SK-N-SH (cell line): ENCODE data around the gene RHOJ. TPM values are rescaled to one million over a fixed set of nuclear protein-coding genes. Genes with fewer than 3 reads are reported as not detected.
A peak's percentile ranks its signal among the peaks of the same experiment; 100 is the strongest.

Experiments
- CTCF ChIA-PET: fragments of 300-600, 350-600 bp; formaldehyde crosslinking; extraction: SDS; loops from one replicate; lab custom pipeline; 2021; lab: Yijun Ruan, JAX
- POLR2A ChIA-PET: fragments of 350-600 bp; sonication (Branson Sonifier 250); formaldehyde crosslinking; extraction: SDS; loops from one replicate; lab custom pipeline; 2020; ENCODE audit warnings: antibody characterized with exemption, inconsistent platforms; lab: Yijun Ruan, JAX
- DNase-seq: peaks from one replicate; pipeline ENCODE4 v3.0.0; 2012
- H2AFZ ChIP-seq: fragments of 200-600 bp; sonication (generic); 2 replicates; pipeline ENCODE4 v1.8.1; 2016; ENCODE audit warnings: antibody characterized with exemption, mild to moderate bottlenecking, low read depth
- H3F3A ChIP-seq: fragments of 200-600 bp; sonication (generic); replicated peaks from 2 replicates; pipeline ENCODE3; 2016; ENCODE audit warnings: antibody characterized with exemption, mild to moderate bottlenecking; ENCODE audit not compliant: insufficient read depth
- H3K27ac ChIP-seq, 2 experiments: fragments of 200-500 bp in 1 of 2; fragments of 200-600 bp in 1 of 2; sonication (Bioruptor generic) in 1 of 2; sonication (generic), shearing (Covaris generic) in 1 of 2; 2 replicates each; pipeline versions ENCODE4 v1.5.1 to v1.6.1; 2014 to 2016; ENCODE audit warnings: low read depth in 2 of 2, inconsistent platforms in 1 of 2, low read length in 1 of 2, mild to moderate bottlenecking in 1 of 2, mixed read lengths in 1 of 2
- H3K27me3 ChIP-seq: fragments of 200-600 bp; sonication (generic), shearing (Covaris generic); 2 replicates; pipeline ENCODE4 v1.6.1; 2016; ENCODE audit warnings: mixed run types; ENCODE audit not compliant: insufficient read depth
- H3K36me3 ChIP-seq, 2 experiments: fragments of 200-500 bp in 1 of 2; fragments of 200-600 bp in 1 of 2; sonication (Bioruptor generic) in 1 of 2; sonication (generic) in 1 of 2; replicated peaks in 1 of 2; 2 replicates each; pipeline versions ENCODE3 to v1.5.1; 2014 to 2016; ENCODE audit warnings: low read length in 1 of 2, mild to moderate bottlenecking in 1 of 2; ENCODE audit not compliant: insufficient read depth in 2 of 2, control insufficient read depth in 1 of 2
- H3K4me1 ChIP-seq, 2 experiments: fragments of 200-500 bp in 1 of 2; fragments of 200-600 bp in 1 of 2; sonication (Bioruptor generic) in 1 of 2; sonication (generic), shearing (Covaris generic) in 1 of 2; 2 replicates each; pipeline versions ENCODE4 v1.5.1 to v1.6.1; 2014 to 2016; ENCODE audit warnings: low read depth in 1 of 2, low read length in 1 of 2, mixed run types in 1 of 2; ENCODE audit not compliant: insufficient read depth in 2 of 2, control insufficient read depth in 1 of 2
- H3K4me2 ChIP-seq: fragments of 200-600 bp; sonication (generic), shearing (Covaris generic); 2 replicates; pipeline ENCODE4 v1.6.1; 2017; ENCODE audit warnings: mixed run types
- H3K4me3 ChIP-seq, 2 experiments: fragments of 200-500 bp in 1 of 2; fragments of 200-600 bp in 1 of 2; sonication (Bioruptor generic) in 1 of 2; sonication (generic), shearing (Covaris generic) in 1 of 2; 2 replicates each; pipeline versions ENCODE4 v1.5.1 to v1.8.1; 2014 to 2016; ENCODE audit warnings: low read depth in 2 of 2, inconsistent platforms in 1 of 2, low read length in 1 of 2, mild to moderate bottlenecking in 1 of 2, mixed read lengths in 1 of 2, moderate library complexity in 1 of 2
- H3K79me2 ChIP-seq: fragments of 200-600 bp; sonication (generic); 2 replicates; pipeline ENCODE4 v1.8.1; 2017; ENCODE audit warnings: mild to moderate bottlenecking; ENCODE audit not compliant: insufficient read depth
- H3K9ac ChIP-seq: fragments of 200-600 bp; sonication (generic); 2 replicates; pipeline ENCODE4 v1.6.1; 2017; ENCODE audit warnings: mixed run types
- H3K9me2 ChIP-seq: fragments of 200-600 bp; sonication (generic); 2 replicates; pipeline ENCODE4 v1.6.1; 2017; ENCODE audit warnings: mixed run types
- H3K9me3 ChIP-seq: fragments of 200-600 bp; sonication (generic); 2 replicates; pipeline ENCODE4 v1.6.1; 2017; ENCODE audit warnings: mixed run types, mild to moderate bottlenecking, moderate library complexity
- H4K20me1 ChIP-seq: fragments of 200-600 bp; sonication (generic); 2 replicates; pipeline ENCODE4 v1.6.1; 2017; ENCODE audit warnings: mild to moderate bottlenecking, mixed run types; ENCODE audit not compliant: insufficient read depth
- CTCF ChIP-seq: fragments of 200-600 bp; sonication (generic); IDR thresholded peaks from 2 replicates; pipeline ENCODE4 v1.6.1; 2017; ENCODE audit warnings: antibody characterized with exemption, mild to moderate bottlenecking, moderate library complexity
- ELF1 ChIP-seq: IDR thresholded peaks from 2 replicates; pipeline ENCODE4 v1.4.0; 2012
- EZH2phosphoT487 ChIP-seq: fragments of 200-600 bp; sonication (generic); IDR thresholded peaks from 2 replicates; pipeline ENCODE4 v1.6.1; 2017; ENCODE audit warnings: low read depth, mixed run types, mild to moderate bottlenecking, antibody characterized with exemption, moderate library complexity, borderline replicate concordance
- FOSL2 ChIP-seq: IDR thresholded peaks from 2 replicates; pipeline ENCODE4 v1.4.0; 2012; ENCODE audit warnings: low read depth, mild to moderate bottlenecking, moderate library complexity, borderline replicate concordance
- FOXJ3 ChIP-seq: sonication (generic); formaldehyde crosslinking; IDR thresholded peaks from 2 replicates; pipeline ENCODE4 v1.5.1; 2020; ENCODE audit warnings: mild to moderate bottlenecking, missing genetic modification reagents
- FOXM1 ChIP-seq: IDR thresholded peaks from 2 replicates; pipeline ENCODE4 v1.4.0; 2012; ENCODE audit warnings: low read depth, mild to moderate bottlenecking
- MEF2A ChIP-seq: IDR thresholded peaks from 2 replicates; pipeline ENCODE4 v1.4.0; 2012; ENCODE audit warnings: low read depth, borderline replicate concordance
- RAD21 ChIP-seq: IDR thresholded peaks from 2 replicates; pipeline ENCODE4 v1.6.1; 2012; ENCODE audit warnings: mild to moderate bottlenecking, low read length
- RCOR1 ChIP-seq: fragments of 150-350 bp; IDR thresholded peaks from 2 replicates; pipeline ENCODE4 v1.6.1; 2017; ENCODE audit warnings: antibody characterized with exemption, low read length
- RFX5 ChIP-seq: IDR thresholded peaks from 2 replicates; pipeline ENCODE4 v1.6.1; 2012; ENCODE audit warnings: mild to moderate bottlenecking, improper control_type of control experiment, low read length
- RXRA ChIP-seq: IDR thresholded peaks from 2 replicates; pipeline ENCODE4 v1.4.0; 2012; ENCODE audit warnings: low read depth, mild to moderate bottlenecking, borderline replicate concordance
- SMC3 ChIP-seq: IDR thresholded peaks from 2 replicates; pipeline ENCODE4 v1.6.1; 2012; ENCODE audit warnings: low read depth, low read length, improper control_type of control experiment
- TCF12 ChIP-seq: IDR thresholded peaks from 2 replicates; pipeline ENCODE4 v1.4.0; 2012
- TEAD4 ChIP-seq: IDR thresholded peaks from 2 replicates; pipeline ENCODE4 v1.4.0; 2012; ENCODE audit warnings: mild to moderate bottlenecking, borderline replicate concordance; ENCODE audit not compliant: insufficient read depth
- WGBS: methylation state at CpG from one replicate; pipeline ENCODE4 v1.1.6; 2017; ENCODE audit warnings: low lambda C conversion rate; 5-methylcytosine and 5-hydroxymethylcytosine counted together
- polyA plus RNA-seq, 3 experiments: library from polyadenylated mRNA; depleted of rRNA; stranded (reverse); fragments of >200 nt; gene quantifications; 2 replicates each; pipeline ENCODE4 v1.2.3, GENCODE V29; 2012
- TF ChIP-seq, protein P1 (sequence below): IDR thresholded peaks from 2 replicates; pipeline ENCODE4; 2012
- TF ChIP-seq, protein P2 (sequence below): IDR thresholded peaks from 2 replicates; pipeline ENCODE4 v1.6.1; 2012; ENCODE audit warnings: mild to moderate bottlenecking, low read depth, low read length, moderate library complexity

The RHOJ gene
- polyA plus RNA-seq, 1 of the 3 experiments (the other 2 are of a cell fraction): 12.1 TPM

GRCh38 chr14:63276016-63276415, 71.8 kb downstream of the RHOJ start:
- peaks cover 0 to 3% of the 10 kb centered on the region in 2 experiments; a peak in 1 of 4 replicates for H3K4me1 ChIP-seq
- POLR2A ChIA-PET: no interaction called here
- WGBS: 18% methylated on average over 4 of the region's 4 CpGs
- H4K20me1 ChIP-seq: no peaks in the 10 kb centered on the region
- H3K4me3 ChIP-seq: no peak overlapping the region
- no peak overlapping the region for H2AFZ ChIP-seq
- no peaks in the 10 kb centered on the region for H3K9me2 ChIP-seq
- H3K4me2 ChIP-seq: no peak overlapping the region
- H3K36me3 ChIP-seq: peaks cover 0 to 3% of the 10 kb centered on the region in 2 experiments
- no peaks in the 10 kb centered on the region for H3K79me2 ChIP-seq
- DNase-seq: no peak
- H3K27me3 ChIP-seq: no peaks in the 10 kb centered on the region
- no peaks in the 10 kb centered on the region for H3K9me3 ChIP-seq
- H3K27ac ChIP-seq: no peak overlapping the region
- H3F3A ChIP-seq: no peaks in the 10 kb centered on the region
- TF ChIP-seq, protein P1, sequence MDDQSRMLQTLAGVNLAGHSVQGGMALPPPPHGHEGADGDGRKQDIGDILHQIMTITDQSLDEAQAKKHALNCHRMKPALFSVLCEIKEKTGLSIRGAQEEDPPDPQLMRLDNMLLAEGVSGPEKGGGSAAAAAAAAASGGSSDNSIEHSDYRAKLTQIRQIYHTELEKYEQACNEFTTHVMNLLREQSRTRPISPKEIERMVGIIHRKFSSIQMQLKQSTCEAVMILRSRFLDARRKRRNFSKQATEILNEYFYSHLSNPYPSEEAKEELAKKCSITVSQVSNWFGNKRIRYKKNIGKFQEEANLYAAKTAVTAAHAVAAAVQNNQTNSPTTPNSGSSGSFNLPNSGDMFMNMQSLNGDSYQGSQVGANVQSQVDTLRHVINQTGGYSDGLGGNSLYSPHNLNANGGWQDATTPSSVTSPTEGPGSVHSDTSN: no peak
- TF ChIP-seq FOXM1 (no peak), FOSL2 (no peak), RCOR1 (no peak), FOXJ3 (CRISPR knock-in tag) (no peak), RXRA (no peak), TEAD4 (no peak), EZH2phosphoT487 (no peak)
- no peak overlapping the region for H3K9ac ChIP-seq
- CTCF ChIA-PET: interaction anchor here (0.8 to 8.1 kb wide), 27 partner anchors 8 to 1382 kb away, joined by 3 to 61 read pairs (median 4); partner anchors contain the start of gene RHOJ

DNA sequence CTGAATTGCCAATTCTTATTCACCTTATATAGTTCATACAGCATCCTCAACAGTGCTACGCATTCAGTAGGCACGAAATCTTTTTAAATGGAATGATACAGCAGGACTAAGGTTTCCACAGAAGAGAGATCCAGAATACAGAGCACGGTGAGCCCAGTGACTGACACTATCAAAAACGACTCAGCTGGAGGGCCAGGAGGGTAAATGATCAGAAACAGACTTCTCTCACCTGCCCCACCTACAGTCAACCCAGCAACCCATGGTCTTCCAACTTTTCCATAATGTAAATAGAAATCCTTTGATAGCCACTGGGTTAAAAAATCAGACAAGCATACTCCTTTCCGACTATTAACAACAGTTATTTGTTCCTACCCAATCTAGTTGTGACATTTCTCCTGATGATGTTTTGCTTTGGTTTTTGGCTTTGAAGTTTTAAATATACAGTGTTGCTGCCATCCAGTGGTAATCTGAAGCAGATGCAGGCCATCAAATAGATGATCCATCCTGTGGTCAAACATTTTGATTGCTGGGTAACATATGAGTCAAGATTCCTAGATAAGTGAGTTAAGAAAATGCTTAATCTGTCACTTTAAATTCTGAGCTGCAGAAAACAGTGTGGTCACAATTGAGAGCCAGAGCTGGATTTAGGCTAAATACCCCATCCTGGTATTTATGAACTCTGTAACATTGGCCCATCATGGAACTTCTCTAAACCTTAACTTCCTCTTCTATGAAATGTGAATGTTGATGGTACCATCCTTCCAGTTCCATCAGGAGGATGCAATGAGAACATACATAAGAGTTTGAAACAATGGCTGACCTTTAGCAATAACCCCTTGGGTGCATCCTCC, 72.5 kb downstream of the RHOJ start:
- ChIA-PET POLR2A (no interaction called here), CTCF (interaction anchor here (0.6 to 8.1 kb wide), 44 partner anchors 8 to 1383 kb away, joined by 3 to 61 read pairs (median 4); partner anchors contain the start of gene RHOJ)
- no peaks in the 10 kb centered on the region for H3F3A ChIP-seq
- H3K9me3 ChIP-seq: no peaks in the 10 kb centered on the region
- no peak overlapping the region for H3K4me2 ChIP-seq
- no peak for TF ChIP-seq TEAD4
- TF ChIP-seq, protein P1: peak; percentile 60
- TF ChIP-seq RFX5: no peak
- TF ChIP-seq ELF1: no peak
- TF ChIP-seq CTCF: peak; percentile 94
- no peak for TF ChIP-seq RXRA
- TF ChIP-seq TCF12: peak; percentile 33; the same call in 1 of the 2 replicates
- no peak for TF ChIP-seq EZH2phosphoT487
- TF ChIP-seq RAD21: peak; percentile 91
- TF ChIP-seq, protein P2, sequence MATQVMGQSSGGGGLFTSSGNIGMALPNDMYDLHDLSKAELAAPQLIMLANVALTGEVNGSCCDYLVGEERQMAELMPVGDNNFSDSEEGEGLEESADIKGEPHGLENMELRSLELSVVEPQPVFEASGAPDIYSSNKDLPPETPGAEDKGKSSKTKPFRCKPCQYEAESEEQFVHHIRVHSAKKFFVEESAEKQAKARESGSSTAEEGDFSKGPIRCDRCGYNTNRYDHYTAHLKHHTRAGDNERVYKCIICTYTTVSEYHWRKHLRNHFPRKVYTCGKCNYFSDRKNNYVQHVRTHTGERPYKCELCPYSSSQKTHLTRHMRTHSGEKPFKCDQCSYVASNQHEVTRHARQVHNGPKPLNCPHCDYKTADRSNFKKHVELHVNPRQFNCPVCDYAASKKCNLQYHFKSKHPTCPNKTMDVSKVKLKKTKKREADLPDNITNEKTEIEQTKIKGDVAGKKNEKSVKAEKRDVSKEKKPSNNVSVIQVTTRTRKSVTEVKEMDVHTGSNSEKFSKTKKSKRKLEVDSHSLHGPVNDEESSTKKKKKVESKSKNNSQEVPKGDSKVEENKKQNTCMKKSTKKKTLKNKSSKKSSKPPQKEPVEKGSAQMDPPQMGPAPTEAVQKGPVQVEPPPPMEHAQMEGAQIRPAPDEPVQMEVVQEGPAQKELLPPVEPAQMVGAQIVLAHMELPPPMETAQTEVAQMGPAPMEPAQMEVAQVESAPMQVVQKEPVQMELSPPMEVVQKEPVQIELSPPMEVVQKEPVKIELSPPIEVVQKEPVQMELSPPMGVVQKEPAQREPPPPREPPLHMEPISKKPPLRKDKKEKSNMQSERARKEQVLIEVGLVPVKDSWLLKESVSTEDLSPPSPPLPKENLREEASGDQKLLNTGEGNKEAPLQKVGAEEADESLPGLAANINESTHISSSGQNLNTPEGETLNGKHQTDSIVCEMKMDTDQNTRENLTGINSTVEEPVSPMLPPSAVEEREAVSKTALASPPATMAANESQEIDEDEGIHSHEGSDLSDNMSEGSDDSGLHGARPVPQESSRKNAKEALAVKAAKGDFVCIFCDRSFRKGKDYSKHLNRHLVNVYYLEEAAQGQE: no peak
- TF ChIP-seq MEF2A: no peak
- TF ChIP-seq SMC3: peak; percentile 77
- H3K4me3 ChIP-seq: no peak overlapping the region
- no peak overlapping the region for H3K9ac ChIP-seq
- H3K27ac ChIP-seq: no peak overlapping the region
- no peak overlapping the region for H2AFZ ChIP-seq
- H3K36me3 ChIP-seq: peaks cover 0 to 5% of the 10 kb centered on the region in 2 experiments
- H3K9me2 ChIP-seq: no peaks in the 10 kb centered on the region
- no peaks in the 10 kb centered on the region for H3K79me2 ChIP-seq
- 38% methylated on average over 5 of the region's 5 CpGs for WGBS
- H4K20me1 ChIP-seq: no peaks in the 10 kb centered on the region
- no peaks in the 10 kb centered on the region for H3K27me3 ChIP-seq
- H3K4me1 ChIP-seq: peaks cover 0 to 3% of the 10 kb centered on the region in 2 experiments; a peak in 1 of 4 replicates
- DNase-seq: peak; percentile 48
